HL-60 (cell line): ENCODE measurements around the gene CCR2.

Experiments used
- DNase-seq, 2 experiments: peaks; one replicate each; pipeline ENCODE4 v3.0.0-alpha.2; 2010 to 2020; ENCODE audit warnings: low read depth in 1 of 2, low spot score in 1 of 2
- H3K27ac ChIP-seq: fragments of 250-450 bp; sonication (Bioruptor Pico); replicated peaks from 2 replicates; pipeline ENCODE4 v1.5.1; 2020; ENCODE audit warnings: mild to moderate bottlenecking, moderate library complexity
- H3K27me3 ChIP-seq: fragments of 250-450 bp; sonication (Bioruptor Pico); 2 replicates; pipeline ENCODE4 v1.5.1; 2021; ENCODE audit warnings: mild to moderate bottlenecking, moderate library complexity; ENCODE audit not compliant: insufficient read depth, poor library complexity, severe bottlenecking
- H3K4me3 ChIP-seq: replicated peaks from 2 replicates; pipeline ENCODE4 v1.5.1; 2011; ENCODE audit warnings: mild to moderate bottlenecking, control low read depth, low read length; ENCODE audit not compliant: insufficient read depth
- GABPA ChIP-seq: IDR thresholded peaks from 2 replicates; pipeline ENCODE4 v1.6.1; 2012; ENCODE audit warnings: low read depth
- POLR2AphosphoS5 ChIP-seq: IDR thresholded peaks from 2 replicates; pipeline ENCODE4 v1.6.1; 2012; ENCODE audit warnings: low read depth
- SPI1 ChIP-seq: IDR thresholded peaks from 2 replicates; pipeline ENCODE4 v1.6.1; 2012; ENCODE audit warnings: low read depth, mild to moderate bottlenecking, borderline replicate concordance
- TF ChIP-seq, protein P1 (sequence below): IDR thresholded peaks from one replicate; pipeline ENCODE4 v1.5.1; 2011; ENCODE audit warnings: low read length, control low read depth, inconsistent platforms; ENCODE audit not compliant: insufficient read depth
- TF ChIP-seq, protein P2 (sequence below): IDR thresholded peaks from 2 replicates; pipeline ENCODE4 v1.6.1; 2012; ENCODE audit warnings: low read depth; ENCODE audit not compliant: insufficient replicate concordance

The CCR2 gene

DNA sequence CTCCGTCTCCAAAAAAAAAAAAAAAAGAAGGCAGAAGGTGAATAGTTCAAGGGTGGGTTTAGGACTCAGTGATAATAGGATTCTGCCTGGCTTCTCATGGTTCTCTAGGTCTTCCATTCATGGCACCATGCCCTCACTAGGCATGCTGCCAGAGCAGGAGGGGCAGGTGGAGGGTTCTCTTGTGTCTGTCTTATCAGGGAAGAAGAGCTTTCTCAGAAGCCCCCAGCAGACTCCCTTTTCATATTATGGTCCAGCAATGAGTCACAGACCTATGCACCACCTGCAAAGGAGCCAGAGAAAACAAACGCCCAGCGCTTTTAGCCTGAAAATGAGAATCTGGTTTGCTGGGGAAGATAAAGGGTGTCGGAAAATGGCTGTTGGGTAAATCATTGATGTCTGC is 3.0 kb downstream of the CCR2 start:
- Histone ChIP-seq H3K27me3 (no peaks in the 10 kb centered on the region), H3K4me3 (no peak overlapping the region), H3K27ac (no peak overlapping the region)
- TF ChIP-seq SPI1 (no peak), POLR2AphosphoS5 (no peak), GABPA (no peak)
- TF ChIP-seq, protein P1, sequence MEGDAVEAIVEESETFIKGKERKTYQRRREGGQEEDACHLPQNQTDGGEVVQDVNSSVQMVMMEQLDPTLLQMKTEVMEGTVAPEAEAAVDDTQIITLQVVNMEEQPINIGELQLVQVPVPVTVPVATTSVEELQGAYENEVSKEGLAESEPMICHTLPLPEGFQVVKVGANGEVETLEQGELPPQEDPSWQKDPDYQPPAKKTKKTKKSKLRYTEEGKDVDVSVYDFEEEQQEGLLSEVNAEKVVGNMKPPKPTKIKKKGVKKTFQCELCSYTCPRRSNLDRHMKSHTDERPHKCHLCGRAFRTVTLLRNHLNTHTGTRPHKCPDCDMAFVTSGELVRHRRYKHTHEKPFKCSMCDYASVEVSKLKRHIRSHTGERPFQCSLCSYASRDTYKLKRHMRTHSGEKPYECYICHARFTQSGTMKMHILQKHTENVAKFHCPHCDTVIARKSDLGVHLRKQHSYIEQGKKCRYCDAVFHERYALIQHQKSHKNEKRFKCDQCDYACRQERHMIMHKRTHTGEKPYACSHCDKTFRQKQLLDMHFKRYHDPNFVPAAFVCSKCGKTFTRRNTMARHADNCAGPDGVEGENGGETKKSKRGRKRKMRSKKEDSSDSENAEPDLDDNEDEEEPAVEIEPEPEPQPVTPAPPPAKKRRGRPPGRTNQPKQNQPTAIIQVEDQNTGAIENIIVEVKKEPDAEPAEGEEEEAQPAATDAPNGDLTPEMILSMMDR: no peak
- TF ChIP-seq, protein P2, sequence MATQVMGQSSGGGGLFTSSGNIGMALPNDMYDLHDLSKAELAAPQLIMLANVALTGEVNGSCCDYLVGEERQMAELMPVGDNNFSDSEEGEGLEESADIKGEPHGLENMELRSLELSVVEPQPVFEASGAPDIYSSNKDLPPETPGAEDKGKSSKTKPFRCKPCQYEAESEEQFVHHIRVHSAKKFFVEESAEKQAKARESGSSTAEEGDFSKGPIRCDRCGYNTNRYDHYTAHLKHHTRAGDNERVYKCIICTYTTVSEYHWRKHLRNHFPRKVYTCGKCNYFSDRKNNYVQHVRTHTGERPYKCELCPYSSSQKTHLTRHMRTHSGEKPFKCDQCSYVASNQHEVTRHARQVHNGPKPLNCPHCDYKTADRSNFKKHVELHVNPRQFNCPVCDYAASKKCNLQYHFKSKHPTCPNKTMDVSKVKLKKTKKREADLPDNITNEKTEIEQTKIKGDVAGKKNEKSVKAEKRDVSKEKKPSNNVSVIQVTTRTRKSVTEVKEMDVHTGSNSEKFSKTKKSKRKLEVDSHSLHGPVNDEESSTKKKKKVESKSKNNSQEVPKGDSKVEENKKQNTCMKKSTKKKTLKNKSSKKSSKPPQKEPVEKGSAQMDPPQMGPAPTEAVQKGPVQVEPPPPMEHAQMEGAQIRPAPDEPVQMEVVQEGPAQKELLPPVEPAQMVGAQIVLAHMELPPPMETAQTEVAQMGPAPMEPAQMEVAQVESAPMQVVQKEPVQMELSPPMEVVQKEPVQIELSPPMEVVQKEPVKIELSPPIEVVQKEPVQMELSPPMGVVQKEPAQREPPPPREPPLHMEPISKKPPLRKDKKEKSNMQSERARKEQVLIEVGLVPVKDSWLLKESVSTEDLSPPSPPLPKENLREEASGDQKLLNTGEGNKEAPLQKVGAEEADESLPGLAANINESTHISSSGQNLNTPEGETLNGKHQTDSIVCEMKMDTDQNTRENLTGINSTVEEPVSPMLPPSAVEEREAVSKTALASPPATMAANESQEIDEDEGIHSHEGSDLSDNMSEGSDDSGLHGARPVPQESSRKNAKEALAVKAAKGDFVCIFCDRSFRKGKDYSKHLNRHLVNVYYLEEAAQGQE: no peak
- no peak for DNase-seq

DNA sequence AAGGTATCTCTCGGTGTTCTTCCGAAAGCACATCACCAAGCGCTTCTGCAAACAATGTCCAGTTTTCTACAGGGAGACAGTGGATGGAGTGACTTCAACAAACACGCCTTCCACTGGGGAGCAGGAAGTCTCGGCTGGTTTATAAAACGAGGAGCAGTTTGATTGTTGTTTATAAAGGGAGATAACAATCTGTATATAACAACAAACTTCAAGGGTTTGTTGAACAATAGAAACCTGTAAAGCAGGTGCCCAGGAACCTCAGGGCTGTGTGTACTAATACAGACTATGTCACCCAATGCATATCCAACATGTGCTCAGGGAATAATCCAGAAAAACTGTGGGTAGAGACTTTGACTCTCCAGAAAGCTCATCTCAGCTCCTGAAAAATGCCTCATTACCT is 4.6 kb downstream of the CCR2 start:
- DNase-seq: no peak
- Histone ChIP-seq H3K27ac (no peak overlapping the region), H3K27me3 (no peaks in the 10 kb centered on the region), H3K4me3 (no peak overlapping the region)
- TF ChIP-seq SPI1 (no peak), POLR2AphosphoS5 (no peak), GABPA (no peak)
- TF ChIP-seq, protein P1: no peak
- TF ChIP-seq, protein P2: no peak

DNA sequence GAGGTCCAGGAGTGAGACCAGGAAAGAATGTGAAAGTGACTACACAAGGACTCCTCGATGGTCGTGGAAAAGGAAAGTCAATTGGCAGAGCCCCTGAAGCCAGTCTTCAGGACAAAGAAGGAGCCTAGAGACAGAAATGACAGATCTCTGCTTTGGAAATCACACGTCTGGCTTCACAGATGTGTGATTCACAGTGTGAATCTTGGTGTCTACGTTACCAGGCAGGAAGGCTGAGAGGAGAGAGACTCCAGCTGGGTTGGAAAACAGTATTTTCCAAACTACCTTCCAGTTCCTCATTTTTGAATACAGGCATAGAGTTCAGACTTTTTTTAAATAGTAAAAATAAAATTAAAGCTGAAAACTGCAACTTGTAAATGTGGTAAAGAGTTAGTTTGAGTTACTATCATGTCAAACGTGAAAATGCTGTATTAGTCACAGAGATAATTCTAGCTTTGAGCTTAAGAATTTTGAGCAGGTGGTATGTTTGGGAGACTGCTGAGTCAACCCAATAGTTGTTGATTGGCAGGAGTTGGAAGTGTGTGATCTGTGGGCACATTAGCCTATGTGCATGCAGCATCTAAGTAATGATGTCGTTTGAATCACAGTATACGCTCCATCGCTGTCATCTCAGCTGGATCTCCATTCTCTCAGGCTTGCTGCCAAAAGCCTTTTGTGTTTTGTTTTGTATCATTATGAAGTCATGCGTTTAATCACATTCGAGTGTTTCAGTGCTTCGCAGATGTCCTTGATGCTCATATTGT is 6.0 kb downstream of the CCR2 start:
- Histone ChIP-seq H3K27ac (peak overlapping the region; percentile 12; the same call in 1 of the 2 replicates), H3K27me3 (no peaks in the 10 kb centered on the region), H3K4me3 (no peak overlapping the region)
- TF ChIP-seq SPI1: peak; percentile 78
- TF ChIP-seq, protein P2: no peak
- no peak for TF ChIP-seq GABPA
- TF ChIP-seq POLR2AphosphoS5: no peak
- TF ChIP-seq, protein P1: no peak
- no peak for DNase-seq
